ENCODE data around the gene ROBO4. TPM values are rescaled to one million over a fixed set of nuclear protein-coding genes. Genes with fewer than 3 reads are reported as not detected.

ROBO4 gene
- total RNA-seq, 1 experiment from 2014 or later = not detected

DNA sequence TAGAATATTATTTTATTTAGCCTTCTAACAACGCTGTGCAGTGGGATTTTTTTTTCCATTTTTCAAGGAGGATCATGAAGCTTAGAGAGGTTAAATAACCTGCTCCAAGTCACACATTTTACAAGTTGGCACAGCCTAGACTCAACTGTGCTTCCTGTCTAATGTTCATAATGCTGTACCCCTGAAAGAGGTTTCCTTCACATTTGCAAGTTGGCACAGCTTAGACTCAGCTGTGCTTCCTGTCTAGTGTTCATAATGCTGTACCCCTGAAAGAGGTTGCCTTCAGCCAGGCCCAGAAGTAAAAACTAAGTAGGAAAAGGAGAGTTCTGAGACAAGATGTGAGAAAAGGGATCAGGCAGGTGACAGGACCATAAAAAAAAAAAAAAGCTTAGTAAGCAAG lies 46.1 kb upstream of the ROBO4 start:
- TF ChIP-seq, protein P1, sequence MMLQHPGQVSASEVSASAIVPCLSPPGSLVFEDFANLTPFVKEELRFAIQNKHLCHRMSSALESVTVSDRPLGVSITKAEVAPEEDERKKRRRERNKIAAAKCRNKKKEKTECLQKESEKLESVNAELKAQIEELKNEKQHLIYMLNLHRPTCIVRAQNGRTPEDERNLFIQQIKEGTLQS (IDR thresholded peaks at IDR 0.05) = no peak
- TF ChIP-seq ELF1 (IDR thresholded peaks at IDR 0.05; ENCODE audit: borderline replicate concordance, low read depth) (no peak), JUND (IDR thresholded peaks at IDR 0.05) (no peak), SRF (IDR thresholded peaks at IDR 0.05; ENCODE audit: low read depth) (no peak), TCF7L2 (IDR thresholded peaks at IDR 0.05; ENCODE audit: borderline replicate concordance, extremely low read depth, insufficient read depth, insufficient read length) (no peak)
- no peaks in the 10 kb centered on the region for H3K27me3 ChIP-seq (ENCODE audit: insufficient read depth, low read length)
- no peak overlapping the region for H3K9ac ChIP-seq (ENCODE audit: low read length)
- no TSS peak for BruUV-seq (replicated peaks)
- H3K27ac ChIP-seq (ENCODE audit: low read depth, low read length) = no peak overlapping the region
- no peak overlapping the region for H3K4me2 ChIP-seq (ENCODE audit: low read length)
- no peaks in the 10 kb centered on the region for H3K9me3 ChIP-seq (ENCODE audit: control insufficient read depth in 1 of 2, insufficient read depth in 1 of 2, low read depth in 1 of 2, low read length in 2 of 2)
- no peaks in the 10 kb centered on the region for H4K20me1 ChIP-seq (ENCODE audit: insufficient read depth)
- no peak for ATAC-seq
- H3K9me2 ChIP-seq (ENCODE audit: insufficient read depth) = no peaks in the 10 kb centered on the region
- no peaks in the 10 kb centered on the region for H3K79me2 ChIP-seq (ENCODE audit: insufficient read depth, low read length)
- peaks cover 0 to 6% of the 10 kb centered on the region in 2 experiments; a peak in 1 of 4 replicates for H3K4me1 ChIP-seq (ENCODE audit: control insufficient read depth in 1 of 2, insufficient read depth in 2 of 2, low read length in 2 of 2)
- intact Hi-C loops (cut with micrococcal nuclease) = no loop called here
- no peak for DNase-seq (ENCODE audit: low read depth, low spot score)
- RAD21 ChIA-PET (ENCODE audit: low non-redundant PET in 1 of 2, low total read pairs in 2 of 2, uncharacterized antibody in 2 of 2, unreplicated experiment in 2 of 2) = no interaction called here
- no peak overlapping the region for H3K4me3 ChIP-seq (replicated peaks in 1 of 2; ENCODE audit: low read depth in 1 of 2, low read length in 2 of 2)
- H3K36me3 ChIP-seq (ENCODE audit: control insufficient read depth in 1 of 2, insufficient read depth in 2 of 2, low read length in 2 of 2) = no peaks in the 10 kb centered on the region
- POLR2A ChIA-PET = interaction anchor here (1.3 kb wide), 1 partner anchor 10 kb away, joined by 4 read pairs; the partner anchor contains the start of gene CCDC15
- CTCF ChIA-PET = interaction anchor here (1.4 kb wide), 1 partner anchor 68 kb away, joined by 3 read pairs; no protein-coding TSS in a partner anchor
- no peak overlapping the region for H2AFZ ChIP-seq (ENCODE audit: low read depth, low read length, poor library complexity, severe bottlenecking)

DNA sequence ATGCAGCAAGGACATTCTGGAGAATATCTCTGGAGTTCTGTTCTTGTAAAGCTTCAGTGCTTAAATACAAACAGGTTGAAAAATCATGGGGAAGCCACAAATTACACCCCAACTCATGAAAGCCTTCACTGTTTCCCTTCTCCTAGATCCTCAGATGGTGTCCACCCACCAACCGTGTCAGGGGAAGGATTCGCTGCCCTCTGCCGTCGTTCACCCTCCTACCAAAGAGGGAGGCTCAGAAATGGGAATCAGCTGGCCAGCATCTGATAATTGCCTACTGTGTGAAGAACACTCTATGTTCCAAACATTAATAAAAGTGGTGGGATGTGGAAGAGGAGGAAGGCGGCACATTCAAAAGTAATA lies 45.6 kb upstream of the ROBO4 start:
- no peak overlapping the region for H3K27ac ChIP-seq (ENCODE audit: low read depth, low read length)
- ATAC-seq = no peak
- peaks cover 0 to 6% of the 10 kb centered on the region in 2 experiments; a peak in 1 of 4 replicates for H3K4me1 ChIP-seq (ENCODE audit: control insufficient read depth in 1 of 2, insufficient read depth in 2 of 2, low read length in 2 of 2)
- H3K79me2 ChIP-seq (ENCODE audit: insufficient read depth, low read length) = no peaks in the 10 kb centered on the region
- H3K4me3 ChIP-seq (replicated peaks in 1 of 2; ENCODE audit: low read depth in 1 of 2, low read length in 2 of 2) = no peak overlapping the region
- intact Hi-C loops (cut with micrococcal nuclease) = no loop called here
- ChIA-PET RAD21 (ENCODE audit: low non-redundant PET in 1 of 2, low total read pairs in 2 of 2, uncharacterized antibody in 2 of 2, unreplicated experiment in 2 of 2) (no interaction called here), CTCF (interaction anchor here (1.4 kb wide), 1 partner anchor 67 kb away, joined by 3 read pairs; no protein-coding TSS in a partner anchor), POLR2A (interaction anchor here (1.3 kb wide), 1 partner anchor 11 kb away, joined by 4 read pairs; the partner anchor contains the start of gene CCDC15)
- DNase-seq (ENCODE audit: low read depth, low spot score) = no peak
- H3K4me2 ChIP-seq (ENCODE audit: low read length) = no peak overlapping the region
- BruUV-seq (replicated peaks) = no TSS peak
- H2AFZ ChIP-seq (ENCODE audit: low read depth, low read length, poor library complexity, severe bottlenecking) = no peak overlapping the region
- H3K27me3 ChIP-seq (ENCODE audit: insufficient read depth, low read length) = no peaks in the 10 kb centered on the region
- no peak overlapping the region for H3K9ac ChIP-seq (ENCODE audit: low read length)
- H3K9me3 ChIP-seq (ENCODE audit: control insufficient read depth in 1 of 2, insufficient read depth in 1 of 2, low read depth in 1 of 2, low read length in 2 of 2) = no peaks in the 10 kb centered on the region
- no peaks in the 10 kb centered on the region for H3K9me2 ChIP-seq (ENCODE audit: insufficient read depth)
- H3K36me3 ChIP-seq (ENCODE audit: control insufficient read depth in 1 of 2, insufficient read depth in 2 of 2, low read length in 2 of 2) = no peaks in the 10 kb centered on the region
- H4K20me1 ChIP-seq (ENCODE audit: insufficient read depth) = no peaks in the 10 kb centered on the region
- TF ChIP-seq FOSL1 (IDR thresholded peaks at IDR 0.05; ENCODE audit: low read depth) (no peak), SRF (IDR thresholded peaks at IDR 0.05; ENCODE audit: low read depth) (no peak), SP1 (IDR thresholded peaks at IDR 0.05; ENCODE audit: low read depth) (no peak), JUND (IDR thresholded peaks at IDR 0.05) (no peak), ELF1 (IDR thresholded peaks at IDR 0.05; ENCODE audit: borderline replicate concordance, low read depth) (no peak), TCF7L2 (IDR thresholded peaks at IDR 0.05; ENCODE audit: borderline replicate concordance, extremely low read depth, insufficient read depth, insufficient read length) (no peak)
- TF ChIP-seq, protein P2, sequence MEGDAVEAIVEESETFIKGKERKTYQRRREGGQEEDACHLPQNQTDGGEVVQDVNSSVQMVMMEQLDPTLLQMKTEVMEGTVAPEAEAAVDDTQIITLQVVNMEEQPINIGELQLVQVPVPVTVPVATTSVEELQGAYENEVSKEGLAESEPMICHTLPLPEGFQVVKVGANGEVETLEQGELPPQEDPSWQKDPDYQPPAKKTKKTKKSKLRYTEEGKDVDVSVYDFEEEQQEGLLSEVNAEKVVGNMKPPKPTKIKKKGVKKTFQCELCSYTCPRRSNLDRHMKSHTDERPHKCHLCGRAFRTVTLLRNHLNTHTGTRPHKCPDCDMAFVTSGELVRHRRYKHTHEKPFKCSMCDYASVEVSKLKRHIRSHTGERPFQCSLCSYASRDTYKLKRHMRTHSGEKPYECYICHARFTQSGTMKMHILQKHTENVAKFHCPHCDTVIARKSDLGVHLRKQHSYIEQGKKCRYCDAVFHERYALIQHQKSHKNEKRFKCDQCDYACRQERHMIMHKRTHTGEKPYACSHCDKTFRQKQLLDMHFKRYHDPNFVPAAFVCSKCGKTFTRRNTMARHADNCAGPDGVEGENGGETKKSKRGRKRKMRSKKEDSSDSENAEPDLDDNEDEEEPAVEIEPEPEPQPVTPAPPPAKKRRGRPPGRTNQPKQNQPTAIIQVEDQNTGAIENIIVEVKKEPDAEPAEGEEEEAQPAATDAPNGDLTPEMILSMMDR (IDR thresholded peaks at IDR 0.05 in 2 of 3, conservative IDR thresholded peaks at IDR 0.05 in 1 of 3; ENCODE audit: borderline replicate concordance in 1 of 3, insufficient read depth in 1 of 3, low read depth in 2 of 3, low read length in 2 of 3) = no peak
- TF ChIP-seq, protein P3, sequence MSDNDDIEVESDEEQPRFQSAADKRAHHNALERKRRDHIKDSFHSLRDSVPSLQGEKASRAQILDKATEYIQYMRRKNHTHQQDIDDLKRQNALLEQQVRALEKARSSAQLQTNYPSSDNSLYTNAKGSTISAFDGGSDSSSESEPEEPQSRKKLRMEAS (IDR thresholded peaks at IDR 0.05) = no peak
- TF ChIP-seq, protein P4, sequence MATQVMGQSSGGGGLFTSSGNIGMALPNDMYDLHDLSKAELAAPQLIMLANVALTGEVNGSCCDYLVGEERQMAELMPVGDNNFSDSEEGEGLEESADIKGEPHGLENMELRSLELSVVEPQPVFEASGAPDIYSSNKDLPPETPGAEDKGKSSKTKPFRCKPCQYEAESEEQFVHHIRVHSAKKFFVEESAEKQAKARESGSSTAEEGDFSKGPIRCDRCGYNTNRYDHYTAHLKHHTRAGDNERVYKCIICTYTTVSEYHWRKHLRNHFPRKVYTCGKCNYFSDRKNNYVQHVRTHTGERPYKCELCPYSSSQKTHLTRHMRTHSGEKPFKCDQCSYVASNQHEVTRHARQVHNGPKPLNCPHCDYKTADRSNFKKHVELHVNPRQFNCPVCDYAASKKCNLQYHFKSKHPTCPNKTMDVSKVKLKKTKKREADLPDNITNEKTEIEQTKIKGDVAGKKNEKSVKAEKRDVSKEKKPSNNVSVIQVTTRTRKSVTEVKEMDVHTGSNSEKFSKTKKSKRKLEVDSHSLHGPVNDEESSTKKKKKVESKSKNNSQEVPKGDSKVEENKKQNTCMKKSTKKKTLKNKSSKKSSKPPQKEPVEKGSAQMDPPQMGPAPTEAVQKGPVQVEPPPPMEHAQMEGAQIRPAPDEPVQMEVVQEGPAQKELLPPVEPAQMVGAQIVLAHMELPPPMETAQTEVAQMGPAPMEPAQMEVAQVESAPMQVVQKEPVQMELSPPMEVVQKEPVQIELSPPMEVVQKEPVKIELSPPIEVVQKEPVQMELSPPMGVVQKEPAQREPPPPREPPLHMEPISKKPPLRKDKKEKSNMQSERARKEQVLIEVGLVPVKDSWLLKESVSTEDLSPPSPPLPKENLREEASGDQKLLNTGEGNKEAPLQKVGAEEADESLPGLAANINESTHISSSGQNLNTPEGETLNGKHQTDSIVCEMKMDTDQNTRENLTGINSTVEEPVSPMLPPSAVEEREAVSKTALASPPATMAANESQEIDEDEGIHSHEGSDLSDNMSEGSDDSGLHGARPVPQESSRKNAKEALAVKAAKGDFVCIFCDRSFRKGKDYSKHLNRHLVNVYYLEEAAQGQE (IDR thresholded peaks at IDR 0.05; ENCODE audit: low read depth) = no peak

Measured in HCT116 (cell line).